GM21825 (cell line): ENCODE measurements around the gene RHOBTB3.
A peak's percentile ranks its signal among the peaks of the same experiment; 100 is the strongest.
"Not testable (repeated sequence)": the region's sequence is repeated elsewhere in the genome, so short reads cannot be mapped to it uniquely, and the experiment has no call there.

Source experiments
- ATAC-seq: cut with Tn5 transposase; IDR thresholded peaks from one replicate; pipeline ENCODE4 v1.9.1; 2021; ENCODE audit warnings: mild to moderate bottlenecking, moderate library complexity; ENCODE audit not compliant: unreplicated experiment

RHOBTB3 gene

GRCh38 chr5:95817430-95817829, 86.3 kb downstream of the RHOBTB3 start:
- ATAC-seq = no peak

GRCh38 chr5:95818181-95819147, 87.3 kb downstream of the RHOBTB3 start:
- no peak for ATAC-seq

DNA sequence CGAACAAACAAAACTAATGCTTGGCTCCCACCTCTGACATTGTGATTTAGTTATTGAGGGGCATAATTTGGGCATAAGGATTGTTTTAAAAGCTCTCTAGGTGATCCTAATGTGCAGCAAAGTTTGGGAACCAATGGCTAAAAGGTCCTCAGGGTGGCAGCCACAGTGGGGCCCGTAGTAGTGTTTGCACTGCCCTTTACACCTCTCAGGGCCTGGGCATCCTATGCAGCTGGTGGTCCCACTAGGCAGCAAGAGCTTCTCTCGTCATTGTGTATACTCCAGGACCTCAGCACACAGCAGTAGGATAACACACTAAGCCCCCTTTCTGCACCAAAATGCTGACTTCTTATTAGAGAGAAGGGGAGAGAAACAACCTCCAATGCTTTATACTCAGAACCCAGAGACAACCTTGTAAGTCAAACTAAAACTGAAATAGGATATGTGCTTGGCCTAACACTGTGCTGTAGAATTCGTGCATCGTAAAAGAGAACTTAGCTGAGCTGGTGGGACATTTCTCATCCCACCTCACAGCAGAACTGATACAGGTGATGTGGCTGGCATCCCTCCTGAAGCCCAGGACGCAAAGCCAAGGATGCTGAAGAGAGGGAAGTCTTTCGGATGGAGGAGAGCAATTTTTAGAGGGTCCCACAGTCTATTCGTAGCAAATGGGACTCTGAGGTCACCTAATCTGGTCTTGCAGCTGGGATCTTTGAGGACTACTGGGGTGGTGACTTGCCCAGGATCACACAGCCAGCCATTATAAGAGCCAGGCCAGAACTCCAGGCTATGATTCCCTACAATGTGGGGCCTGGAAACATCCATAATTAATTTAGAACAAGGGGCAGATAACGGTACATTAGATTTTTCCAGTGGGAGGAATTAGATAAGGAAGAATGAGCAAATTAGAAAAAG, 90.2 kb downstream of the RHOBTB3 start:
- peak; percentile 20 for ATAC-seq

DNA sequence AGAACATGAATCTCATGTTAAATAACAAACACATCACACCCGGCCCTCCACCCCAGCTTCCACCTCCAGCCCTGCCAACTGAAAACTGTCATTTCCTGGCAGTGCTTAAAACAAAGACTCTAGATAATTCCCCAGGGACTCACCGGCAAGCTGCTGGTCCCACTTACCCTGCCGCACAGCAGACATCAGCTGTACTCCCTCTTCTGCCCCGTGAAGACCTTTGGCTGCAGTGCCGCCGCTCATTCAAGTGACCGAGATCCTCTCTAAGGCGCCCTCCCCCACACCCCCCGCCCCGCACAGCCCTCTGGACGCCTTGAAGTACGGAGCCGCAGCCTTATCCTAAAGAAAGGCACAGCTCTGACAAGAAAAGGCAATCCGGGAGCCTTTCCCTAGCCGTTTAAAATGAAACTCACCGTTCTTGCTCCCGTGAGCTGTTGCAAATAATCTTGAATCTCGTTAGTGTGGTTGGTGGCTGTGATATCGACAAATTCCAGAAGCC, 91.0 kb downstream of the RHOBTB3 start:
- ATAC-seq = peak; percentile 45

- peak; percentile 33 for ATAC-seq
Observed at GRCh38 chr5:95822542-95823181, 91.5 kb downstream of the RHOBTB3 start, which contains the start of gene GLRX. GLRX (minus strand) TSS chr5:95822726; CDS start chr5:95822662, 64 bp downstream.

GRCh38 chr5:95823218-95823737, 92.1 kb downstream of the RHOBTB3 start:
- ATAC-seq = no peak

DNA sequence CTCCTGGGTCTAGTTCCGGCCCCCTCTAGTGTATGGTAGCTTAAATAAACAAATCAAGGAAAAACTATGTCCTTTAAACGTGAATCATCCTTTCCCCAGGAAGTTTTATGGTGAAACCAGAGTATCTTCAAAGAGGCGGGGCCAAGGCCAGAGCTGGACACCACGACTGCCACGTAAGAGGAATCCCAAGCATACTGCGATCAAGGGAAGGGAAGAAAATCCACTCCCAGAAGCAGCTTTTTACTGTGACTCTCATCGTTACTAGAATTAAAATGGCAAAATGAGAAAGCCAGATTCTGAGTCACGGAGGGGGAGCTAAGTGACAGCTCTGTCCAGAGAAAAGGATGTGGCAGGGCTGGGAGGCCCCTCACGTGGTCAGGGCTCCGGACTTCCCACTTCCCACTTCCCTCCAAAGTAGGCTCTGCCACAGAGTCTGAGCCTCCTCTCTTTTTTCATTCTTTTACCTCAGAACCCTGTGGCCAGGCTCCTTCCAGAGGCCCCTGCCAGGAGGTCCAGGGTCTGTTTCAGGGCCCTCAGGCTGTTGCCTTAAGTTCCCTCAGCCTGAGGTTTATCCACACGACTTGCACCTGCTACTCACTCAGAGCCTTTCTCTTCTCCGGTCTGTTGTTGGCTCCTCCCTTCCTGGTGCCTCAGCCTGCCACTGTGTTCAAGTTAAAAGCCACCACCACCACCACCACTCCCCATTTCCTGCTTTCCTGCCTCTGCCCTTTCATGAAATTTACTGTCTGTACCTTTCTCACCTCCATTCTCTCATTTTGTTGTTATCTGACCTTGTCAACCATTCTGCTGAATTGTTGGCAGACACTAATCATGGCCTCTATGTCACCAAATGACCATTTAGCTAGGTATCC, 92.8 kb downstream of the RHOBTB3 start:
- peak; percentile 50 for ATAC-seq

DNA sequence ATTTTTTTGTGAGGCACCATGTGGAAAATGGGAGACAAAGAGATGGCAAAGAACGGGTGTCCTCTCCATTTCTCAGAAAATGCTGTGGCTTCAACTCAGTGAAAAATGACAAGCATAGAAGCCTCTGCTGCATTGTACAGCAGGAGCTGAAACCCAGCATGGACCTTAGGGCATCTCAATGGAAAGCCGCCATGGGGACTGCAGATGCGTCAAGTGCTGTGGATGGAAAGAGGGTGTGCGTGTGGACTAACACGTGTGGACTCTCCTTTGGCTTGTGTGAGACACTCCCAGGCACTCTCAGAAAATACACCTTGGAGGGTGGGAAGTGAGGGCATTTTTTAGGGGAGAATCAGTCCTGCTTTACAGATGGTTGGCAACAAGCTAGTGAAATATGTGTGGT, 93.6 kb downstream of the RHOBTB3 start:
- no peak for ATAC-seq

DNA sequence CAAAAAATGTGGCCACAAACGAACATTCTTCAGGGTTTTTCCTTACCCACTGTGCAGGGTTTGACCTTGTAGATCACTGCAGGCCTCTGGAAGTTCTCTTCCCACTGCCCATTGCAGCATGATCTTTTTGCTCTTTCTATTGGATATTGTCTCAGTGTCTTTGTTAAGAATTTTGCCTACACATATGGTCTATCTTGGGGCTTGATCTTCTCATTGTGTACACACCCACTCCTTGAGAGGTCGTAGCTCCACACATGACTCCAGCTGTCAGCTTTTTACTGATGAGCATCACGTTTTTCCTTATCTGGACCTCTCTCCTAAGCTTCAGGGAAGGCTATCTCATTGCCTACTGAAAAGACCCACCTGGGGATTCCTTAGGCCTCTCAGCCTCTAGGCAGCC, 94.4 kb downstream of the RHOBTB3 start:
- no peak for ATAC-seq

- no peak for ATAC-seq
Observed at GRCh38 chr5:95826949-95827891, 96.1 kb downstream of the RHOBTB3 start.

GRCh38 chr5:95827892-95828246, 96.7 kb downstream of the RHOBTB3 start:
- ATAC-seq = no peak

- ATAC-seq = no peak
Observed at GRCh38 chr5:95830226-95830625, 99.1 kb downstream of the RHOBTB3 start.

DNA sequence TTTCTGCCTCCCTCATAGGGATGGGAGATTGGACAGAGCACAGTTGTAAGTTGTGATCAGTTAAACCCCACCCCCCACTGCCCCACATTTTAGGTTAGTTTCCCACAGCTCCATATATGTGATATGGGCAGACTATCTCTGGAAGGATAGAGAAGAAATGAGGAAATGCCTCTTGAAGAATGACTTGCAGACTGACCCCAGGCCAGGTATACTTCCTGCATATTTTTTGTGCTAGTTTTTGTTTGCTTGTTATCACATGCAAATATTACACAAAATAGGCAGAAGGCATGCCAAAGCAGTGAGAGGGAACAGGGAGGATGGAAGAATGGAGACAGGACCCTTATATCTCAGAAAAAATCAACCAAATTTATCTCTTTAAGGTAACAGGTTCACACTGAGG, 101.5 kb downstream of the RHOBTB3 start:
- ATAC-seq = no peak

- ATAC-seq = no peak
Observed at GRCh38 chr5:95835682-95836385, 104.7 kb downstream of the RHOBTB3 start.

- no peak for ATAC-seq
Observed at GRCh38 chr5:95836544-95836943, 105.4 kb downstream of the RHOBTB3 start.

GRCh38 chr5:95836971-95837370, 105.8 kb downstream of the RHOBTB3 start:
- ATAC-seq = not testable (repeated sequence)

DNA sequence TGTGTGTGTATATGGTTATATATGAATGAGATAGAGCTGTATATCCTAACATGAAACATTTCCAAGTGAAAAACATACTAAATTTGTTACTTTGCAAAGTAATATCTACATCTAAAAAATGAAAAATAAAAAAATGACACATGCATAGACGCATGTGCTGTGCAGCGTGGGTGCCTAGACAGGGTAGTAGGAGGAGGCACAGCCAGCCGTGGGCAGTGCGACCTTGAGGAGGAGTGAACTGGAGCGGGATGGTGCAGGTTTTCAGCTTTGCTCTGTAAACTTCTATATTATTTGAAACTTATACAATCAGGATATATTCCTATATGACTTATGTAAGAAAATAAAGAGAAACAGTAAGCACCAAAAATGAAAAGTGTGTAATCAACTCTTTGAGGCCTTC, 106.4 kb downstream of the RHOBTB3 start:
- ATAC-seq = no peak

GRCh38 chr5:95838001-95838520, 106.9 kb downstream of the RHOBTB3 start:
- no peak for ATAC-seq
